Fibroblast of skin of right biceps (primary cell): Measurements from ENCODE around the gene SPPL2B.

ENCODE experiments used
- DNase-seq: peaks from one replicate; pipeline ENCODE4 v3.0.0-alpha.2; 2013

Gene SPPL2B

DNA sequence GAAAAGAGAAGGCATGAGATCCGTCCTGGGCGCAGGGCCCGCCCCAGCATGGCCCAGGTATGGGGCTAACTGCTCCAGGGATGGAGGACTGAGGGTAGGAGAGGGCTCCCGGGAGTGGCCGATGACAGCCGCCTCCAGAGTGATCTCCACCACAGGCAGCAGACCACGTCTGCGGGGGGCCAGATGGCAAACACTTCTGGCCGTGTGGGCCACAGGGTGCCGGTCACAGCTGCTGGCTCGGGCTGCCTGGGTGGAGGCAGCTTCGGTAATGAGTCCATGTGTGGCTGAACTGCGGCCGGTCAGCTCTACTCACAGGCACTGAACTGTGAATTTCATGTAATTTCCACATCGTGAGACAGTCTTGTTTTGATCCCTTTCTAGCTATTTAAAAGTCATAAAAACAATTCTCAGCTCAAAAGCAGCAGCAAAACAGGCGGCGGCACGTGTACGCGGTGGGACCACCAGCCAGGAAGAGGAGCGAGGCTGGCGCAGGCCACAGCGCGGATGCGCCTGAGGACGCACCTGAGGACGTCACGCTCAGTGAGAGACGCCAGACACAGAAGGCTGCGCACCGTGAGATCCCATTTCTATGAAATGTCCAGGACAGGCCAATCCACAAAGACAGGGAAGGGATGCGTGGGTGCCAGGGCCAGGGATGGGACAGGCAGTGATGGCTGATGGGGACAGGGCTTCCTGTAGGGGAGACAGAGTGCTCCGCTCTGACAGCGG, 4.1 kb upstream of the SPPL2B start:
- DNase-seq, result no peak

- DNase-seq, result no peak
Measured at GRCh38 chr19:2325281-2326046, 3.0 kb upstream of the SPPL2B start.

DNA sequence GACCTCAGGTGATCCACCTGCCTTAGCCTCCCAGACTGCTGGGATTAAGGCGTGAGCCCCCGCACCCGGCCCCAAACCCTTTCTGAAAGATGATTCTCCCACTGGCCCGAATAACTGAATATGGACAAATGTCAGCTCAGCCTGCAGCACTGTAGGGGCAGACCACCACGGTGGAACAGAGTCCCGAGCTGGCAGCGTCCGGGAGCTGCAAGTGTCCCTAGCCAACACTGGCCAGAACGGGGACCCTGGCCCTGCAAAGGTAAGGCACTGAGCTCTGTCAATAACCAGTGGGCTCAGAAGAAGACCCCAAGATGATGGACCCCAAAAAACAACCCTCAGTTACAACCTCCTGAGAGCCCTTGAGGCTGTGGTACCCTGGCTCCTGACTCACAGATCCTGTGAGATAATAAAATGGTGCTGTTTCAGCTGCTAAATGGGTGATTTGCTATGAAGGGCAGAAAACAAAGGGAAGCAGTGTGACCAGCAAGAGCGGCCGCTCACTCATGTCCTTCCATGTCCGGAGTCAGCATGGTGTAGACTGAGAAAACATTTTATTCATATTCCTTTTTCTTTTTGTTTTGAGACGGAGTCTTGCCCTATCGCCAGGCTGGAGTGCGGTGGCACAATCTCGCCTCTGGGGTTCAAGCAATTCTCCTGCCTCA, 1.7 kb upstream of the SPPL2B start:
- no peak for DNase-seq

DNA sequence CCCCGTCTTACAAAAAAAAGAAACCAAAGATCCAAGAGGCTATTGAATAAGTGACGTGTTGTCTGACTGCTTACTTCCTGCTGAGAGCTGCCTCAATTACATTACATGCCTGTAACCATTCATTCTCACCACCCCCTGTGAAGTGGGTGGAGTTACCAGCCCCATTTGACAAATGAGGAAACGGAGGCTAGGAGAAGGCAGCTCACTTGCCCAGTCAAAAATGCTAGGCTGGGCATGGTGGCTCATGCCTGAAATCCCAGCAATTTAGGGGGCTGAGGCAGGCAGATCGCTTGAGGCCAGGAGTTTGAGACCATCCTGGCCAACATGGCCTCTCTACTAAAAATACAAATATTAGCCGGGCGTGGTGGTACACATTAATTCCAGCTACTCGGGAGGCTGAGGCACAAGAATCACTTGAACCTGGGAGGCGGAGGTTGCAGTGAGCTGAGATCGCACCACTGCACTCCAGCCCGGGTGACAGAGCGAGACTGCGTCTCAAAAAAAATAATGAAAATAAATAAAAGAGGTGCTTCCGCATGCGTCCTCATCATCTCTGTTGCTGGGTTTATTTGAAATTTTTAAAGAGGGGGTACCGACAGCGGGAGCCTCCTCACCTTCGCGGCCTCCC, 597 bp upstream of the SPPL2B start:
- peak; percentile 91 for DNase-seq

GRCh38 chr19:2329149-2329478, 630 bp downstream of the SPPL2B start:
- no peak for DNase-seq

DNA sequence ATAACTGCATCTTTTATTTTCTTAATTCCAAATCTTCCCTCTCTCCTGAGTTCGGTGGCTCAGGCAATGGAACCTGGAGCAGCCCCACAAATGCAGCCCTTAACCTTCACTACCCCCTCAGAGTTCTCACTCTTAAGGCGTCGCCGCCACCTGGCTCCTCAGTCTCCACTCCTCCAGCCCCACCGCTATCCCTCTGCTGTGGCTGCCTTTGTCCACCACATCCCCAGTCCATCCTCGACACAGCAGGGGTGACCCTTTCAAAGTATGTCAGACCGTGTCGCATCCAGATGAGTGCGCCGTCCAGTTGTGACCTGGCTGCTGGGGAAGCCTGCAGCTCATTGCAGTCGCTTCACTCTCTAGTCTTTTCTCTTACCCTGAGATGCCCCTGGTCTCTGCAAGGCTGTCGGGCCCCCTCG, 1.0 kb downstream of the SPPL2B start:
- no peak for DNase-seq

DNA sequence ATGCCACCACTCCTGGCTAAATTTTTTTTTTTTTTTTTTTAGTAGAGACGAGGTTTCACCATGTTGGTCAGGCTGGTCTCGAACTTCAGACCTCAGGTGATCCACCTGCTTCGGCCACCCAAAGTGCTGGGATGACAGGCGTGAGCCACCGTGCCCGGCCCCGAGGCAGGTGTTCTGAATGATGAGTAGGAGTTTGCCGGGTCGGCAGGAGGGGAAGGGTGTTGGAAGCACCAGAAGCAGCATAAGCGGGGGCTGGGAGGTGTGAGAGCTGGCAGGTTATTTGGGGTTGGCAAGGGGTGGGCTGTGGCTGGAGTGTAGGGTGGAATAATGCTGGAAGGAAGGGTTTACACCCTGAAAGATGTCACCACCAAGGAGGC, 1.8 kb downstream of the SPPL2B start:
- DNase-seq, result no peak

- DNase-seq, result no peak
Measured at GRCh38 chr19:2330632-2331284, 2.3 kb downstream of the SPPL2B start.

DNA sequence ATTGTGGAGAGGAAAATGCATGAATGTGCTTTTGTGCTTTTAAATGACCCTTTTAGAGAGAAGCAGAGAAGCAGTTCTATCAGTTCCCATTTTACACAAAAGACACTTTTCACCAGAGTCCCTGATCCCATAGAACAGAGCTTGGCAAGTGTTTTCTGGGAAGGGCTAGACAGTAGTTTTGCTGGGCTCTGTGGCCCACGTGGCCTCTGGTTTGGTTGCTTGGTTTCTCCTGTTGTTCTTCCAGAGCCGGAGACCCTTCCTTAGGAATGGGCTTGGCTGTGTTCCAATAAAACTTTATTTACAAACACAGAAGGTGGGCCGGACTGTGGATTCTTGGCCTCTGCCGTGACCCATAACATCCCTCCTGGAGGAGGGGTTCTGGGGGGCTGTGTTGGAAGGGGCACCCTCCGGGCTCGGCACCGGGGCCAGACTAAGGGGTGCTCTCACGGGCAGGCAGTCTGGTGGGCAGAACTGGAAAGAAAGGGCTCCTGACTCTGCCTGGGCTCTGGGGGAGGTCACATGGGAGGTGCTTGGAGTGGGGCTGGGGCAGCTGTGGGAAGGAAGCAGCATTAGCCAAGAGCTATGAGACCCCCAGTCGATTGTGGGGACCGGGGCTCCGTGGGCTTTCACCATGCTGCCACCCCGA, 3.2 kb downstream of the SPPL2B start:
- no peak for DNase-seq

GRCh38 chr19:2332341-2333026, 4.0 kb downstream of the SPPL2B start:
- no peak for DNase-seq

- no peak for DNase-seq
Measured at GRCh38 chr19:2333027-2333806, 4.7 kb downstream of the SPPL2B start.

- no peak for DNase-seq
Measured at GRCh38 chr19:2333807-2334211, 5.3 kb downstream of the SPPL2B start.

GRCh38 chr19:2334426-2334825, 5.9 kb downstream of the SPPL2B start:
- DNase-seq, result no peak

DNA sequence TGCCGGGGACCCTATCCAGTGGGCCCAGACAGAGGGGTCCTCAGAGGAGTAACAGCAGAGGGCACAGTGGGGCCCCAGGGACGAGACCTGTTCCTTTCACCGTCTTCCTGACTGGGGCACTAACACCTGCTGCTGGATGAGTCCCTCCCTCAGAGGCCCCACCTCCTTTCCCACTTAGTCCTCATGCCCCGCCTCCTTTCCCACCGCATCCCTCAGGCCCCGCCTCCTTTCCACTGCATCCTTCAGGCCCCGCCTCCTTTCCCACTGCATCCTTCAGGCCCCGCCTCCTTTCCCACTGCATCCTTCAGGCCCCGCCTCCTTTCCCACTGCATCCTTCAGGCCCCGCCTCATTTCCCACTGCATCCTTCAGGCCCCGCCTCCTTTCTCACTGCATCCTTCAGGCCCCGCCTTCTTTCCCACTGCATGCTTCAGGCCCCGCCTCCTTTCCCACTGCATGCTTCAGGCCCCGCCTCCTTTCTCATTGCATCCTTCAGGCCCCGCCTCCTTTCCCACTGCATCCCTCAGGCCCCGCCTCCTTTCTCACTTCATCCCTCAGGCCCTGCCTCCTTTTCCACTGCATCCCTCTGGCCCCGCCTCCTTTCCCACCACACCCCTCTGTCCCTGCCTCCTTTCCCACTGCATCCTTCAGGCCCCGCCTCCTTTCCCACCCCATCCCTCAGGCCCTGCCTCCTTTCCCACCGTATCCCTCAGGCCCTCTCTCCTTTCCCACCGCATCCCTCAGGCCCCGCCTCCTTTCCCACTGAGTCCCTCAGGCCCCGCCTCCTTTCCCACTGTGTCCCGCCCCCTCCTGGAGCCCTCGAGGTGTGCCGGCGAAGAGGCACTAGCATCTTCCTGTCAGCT, 6.7 kb downstream of the SPPL2B start:
- DNase-seq, result no peak

DNA sequence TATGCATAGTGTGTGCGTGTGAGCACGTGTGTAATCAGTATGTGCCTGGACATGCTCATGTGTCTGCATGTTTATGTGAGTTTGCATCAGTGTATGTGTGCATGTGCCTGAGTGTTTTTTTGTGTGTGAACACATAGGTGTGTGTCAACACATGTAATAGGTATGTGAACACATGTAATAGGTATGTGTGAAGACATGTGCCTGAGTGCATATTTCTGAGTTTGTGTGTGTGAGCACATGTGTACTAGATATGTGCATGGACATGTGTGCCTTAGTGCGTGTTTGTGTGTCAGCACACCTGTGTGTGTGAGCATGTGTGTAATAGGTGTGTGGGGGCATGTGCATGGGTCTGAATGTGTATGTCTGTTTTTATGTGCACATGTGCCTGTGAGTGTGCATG, 7.4 kb downstream of the SPPL2B start:
- DNase-seq, result no peak

DNA sequence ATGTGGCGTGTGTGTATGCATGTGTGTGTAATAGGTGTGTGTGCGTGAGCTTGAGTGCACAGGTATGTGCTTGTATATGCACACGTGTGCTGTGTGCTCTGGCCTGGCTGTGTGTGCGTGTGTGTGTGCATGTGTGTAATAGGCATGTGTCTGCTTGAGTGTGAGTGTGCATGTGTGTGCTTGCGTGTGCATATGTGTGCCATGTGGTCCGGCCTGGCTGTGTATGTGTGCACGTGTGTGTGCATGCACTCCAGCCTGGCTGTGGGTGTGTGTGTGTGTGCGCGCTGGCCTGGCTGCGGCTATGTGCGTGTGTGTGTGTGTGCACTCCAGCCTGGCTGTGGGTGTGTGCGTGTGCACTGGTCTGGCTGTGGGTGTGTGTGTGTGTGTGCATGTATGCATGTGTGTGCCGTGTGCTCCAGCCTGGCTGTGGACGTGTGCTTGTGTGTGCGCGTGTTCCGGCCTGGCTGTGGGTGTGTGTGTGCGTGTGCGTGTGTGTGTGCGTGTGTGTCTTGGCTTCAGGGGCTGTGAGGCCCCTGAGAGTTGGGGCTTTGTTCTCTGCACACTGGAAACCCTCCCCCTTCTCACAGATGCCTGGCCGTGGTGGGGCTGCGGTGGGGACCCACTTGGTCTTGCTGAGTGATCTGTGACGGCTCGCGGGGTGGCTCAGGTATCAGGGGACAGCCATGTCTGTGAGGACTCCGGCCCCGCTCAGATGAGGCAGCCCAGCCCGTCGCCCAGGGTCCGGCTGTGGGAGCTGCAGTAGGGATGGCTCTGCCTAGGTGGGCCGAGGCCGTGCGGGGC, 8.2 kb downstream of the SPPL2B start:
- DNase-seq, result no peak

- peak; percentile 63 for DNase-seq
Measured at GRCh38 chr19:2337329-2337707, 8.8 kb downstream of the SPPL2B start.

- DNase-seq, result no peak
Measured at GRCh38 chr19:2338055-2338615, 9.7 kb downstream of the SPPL2B start.
